Hepatic stellate cell (primary cell): ENCODE results near the gene PLA2G2F.

Experiments used
- DNase-seq: peaks from one replicate; pipeline ENCODE4 v3.0.0; 2011; ENCODE audit warnings: low spot score

PLA2G2F gene

GRCh38 chr1:20143318-20143717 is 4.2 kb downstream of the PLA2G2F start:
- DNase-seq, result no peak

- DNase-seq, result no peak
Measured at GRCh38 chr1:20143734-20144565, 4.8 kb downstream of the PLA2G2F start.

- DNase-seq, result no peak
Measured at GRCh38 chr1:20147846-20148570, 8.9 kb downstream of the PLA2G2F start.

GRCh38 chr1:20148571-20149500 is 9.7 kb downstream of the PLA2G2F start:
- DNase-seq, result no peak

GRCh38 chr1:20149601-20150325 is 10.6 kb downstream of the PLA2G2F start:
- no peak for DNase-seq

GRCh38 chr1:20150326-20150705 is 11.2 kb downstream of the PLA2G2F start:
- DNase-seq, result no peak

GRCh38 chr1:20150969-20151368 is 11.8 kb downstream of the PLA2G2F start:
- DNase-seq, result no peak

- DNase-seq, result peak; percentile 93
Measured at GRCh38 chr1:20151906-20152598, 12.9 kb downstream of the PLA2G2F start.

GRCh38 chr1:20152599-20152930 is 13.4 kb downstream of the PLA2G2F start:
- DNase-seq, result no peak

- no peak for DNase-seq
Measured at GRCh38 chr1:20153000-20153418, 13.9 kb downstream of the PLA2G2F start.

- no peak for DNase-seq
Measured at GRCh38 chr1:20154301-20154831, 15.2 kb downstream of the PLA2G2F start.

- no peak for DNase-seq
Measured at GRCh38 chr1:20158358-20159070, 19.4 kb downstream of the PLA2G2F start.

- DNase-seq, result no peak
Measured at GRCh38 chr1:20160034-20160433, 20.9 kb downstream of the PLA2G2F start.

- DNase-seq, result no peak
Measured at GRCh38 chr1:20164694-20165202, 25.6 kb downstream of the PLA2G2F start.

GRCh38 chr1:20165522-20165951 is 26.4 kb downstream of the PLA2G2F start:
- DNase-seq, result no peak

- DNase-seq, result no peak
Measured at GRCh38 chr1:20166051-20166450, 26.9 kb downstream of the PLA2G2F start.

GRCh38 chr1:20167126-20167525 is 28.0 kb downstream of the PLA2G2F start:
- no peak for DNase-seq

GRCh38 chr1:20168564-20169491 is 29.7 kb downstream of the PLA2G2F start:
- DNase-seq, result no peak

GRCh38 chr1:20169932-20170331 is 30.8 kb downstream of the PLA2G2F start:
- no peak for DNase-seq
